Globus pallidus (tissue), 1 donor: ENCODE results near the gene KCNQ1OT1.
A peak's percentile ranks its signal among the peaks of the same experiment; 100 is the strongest.

ENCODE experiments used
- DNase-seq: peaks from one replicate; pipeline ENCODE4 v3.0.0-alpha.2; 2015; ENCODE audit warnings: low spot score

The KCNQ1OT1 gene

GRCh38 chr11:2581931-2582350, 117.9 kb downstream of the KCNQ1OT1 start:
- no peak for DNase-seq

- DNase-seq, result no peak
These were observed 118.5 kb downstream of the KCNQ1OT1 start for GRCh38 chr11:2581151-2581930.

GRCh38 chr11:2580571-2581001, 119.2 kb downstream of the KCNQ1OT1 start:
- DNase-seq, result no peak

- no peak for DNase-seq
These were observed 119.8 kb downstream of the KCNQ1OT1 start for GRCh38 chr11:2580061-2580421.

DNA sequence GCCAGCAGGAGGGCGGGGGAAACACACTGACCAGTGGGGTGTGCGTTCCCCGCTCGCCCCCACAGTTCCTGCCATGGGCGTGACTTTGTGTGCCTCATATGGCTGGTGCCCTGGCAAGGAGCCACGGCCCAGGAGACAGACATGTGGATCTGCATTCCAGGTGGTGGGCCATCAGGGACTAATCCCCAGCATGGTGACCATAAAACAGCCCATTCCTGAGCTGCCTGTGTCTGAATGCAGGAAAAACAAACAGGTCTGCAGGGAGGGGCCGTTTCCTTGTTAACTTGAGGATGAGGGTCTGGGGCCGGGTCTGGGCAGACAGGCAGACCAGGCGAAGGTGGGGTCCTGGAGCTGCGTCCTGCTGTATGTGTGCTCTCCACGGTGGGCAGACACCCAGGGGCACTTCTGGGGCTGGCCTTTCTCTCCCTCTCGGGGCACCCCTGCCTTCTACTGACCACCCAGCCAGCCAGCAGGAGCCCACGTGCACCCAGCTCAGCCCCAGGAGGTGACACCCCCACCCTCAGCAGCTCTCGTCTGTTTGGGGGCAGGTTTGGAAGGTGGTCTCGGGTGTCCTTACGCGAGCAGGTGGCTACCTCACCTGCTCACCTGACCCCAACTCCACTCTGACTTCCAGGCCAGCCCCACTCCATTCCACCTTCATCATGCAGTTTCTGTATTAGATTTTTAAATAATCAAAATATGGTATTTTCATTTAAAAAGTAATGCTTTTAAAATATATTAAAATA, 120.3 kb downstream of the KCNQ1OT1 start:
- no peak for DNase-seq

GRCh38 chr11:2578929-2579270, 120.9 kb downstream of the KCNQ1OT1 start:
- DNase-seq, result no peak

GRCh38 chr11:2577991-2578928, 121.5 kb downstream of the KCNQ1OT1 start:
- no peak for DNase-seq

DNA sequence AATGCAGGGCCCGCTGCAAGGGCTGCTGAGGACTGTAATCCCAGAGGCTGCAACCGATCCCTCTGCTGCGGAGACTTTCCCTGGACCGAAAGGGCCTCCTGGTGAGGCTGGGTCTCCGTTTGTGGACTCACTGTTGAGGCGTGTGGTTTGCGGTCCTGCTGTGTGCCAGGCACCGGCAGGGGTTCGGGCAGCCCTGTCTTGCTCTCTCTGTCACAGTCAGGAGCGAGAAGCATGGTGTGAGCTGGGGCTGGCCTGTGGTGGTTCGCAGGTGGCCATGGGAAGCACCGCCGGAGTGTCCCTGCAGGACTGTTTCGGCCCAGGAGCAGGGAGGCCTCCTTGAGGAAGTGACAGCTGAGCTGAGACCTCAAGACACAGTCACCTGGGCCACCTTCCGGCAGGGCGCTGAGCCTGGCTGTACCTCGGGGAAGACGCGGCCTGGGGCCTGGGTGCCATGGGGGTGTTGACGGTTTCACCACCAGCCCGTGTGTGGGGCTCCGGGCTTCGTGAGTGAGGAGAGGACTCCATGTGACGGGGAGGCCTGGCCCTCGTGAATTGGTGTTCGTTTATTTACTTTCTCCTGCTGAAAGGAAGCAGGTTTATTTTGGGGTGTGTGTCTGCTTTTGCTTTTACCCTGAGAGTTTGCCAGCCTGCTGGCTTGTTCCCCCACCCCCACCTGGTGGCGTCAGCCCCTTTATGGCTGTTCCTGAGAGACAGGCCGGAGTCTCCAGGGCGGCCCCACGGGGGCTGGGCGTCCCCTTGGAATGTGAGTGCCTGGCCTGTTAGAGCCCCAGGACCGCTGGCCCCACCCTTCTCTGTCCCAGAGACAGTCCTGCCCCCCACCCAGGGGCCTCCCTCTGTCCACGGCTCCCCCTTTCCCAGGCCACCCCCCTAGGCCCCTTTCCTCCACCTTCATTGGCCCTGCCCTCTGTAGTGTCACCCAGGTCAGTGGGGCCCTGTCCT, 122.5 kb downstream of the KCNQ1OT1 start:
- DNase-seq, result no peak

DNA sequence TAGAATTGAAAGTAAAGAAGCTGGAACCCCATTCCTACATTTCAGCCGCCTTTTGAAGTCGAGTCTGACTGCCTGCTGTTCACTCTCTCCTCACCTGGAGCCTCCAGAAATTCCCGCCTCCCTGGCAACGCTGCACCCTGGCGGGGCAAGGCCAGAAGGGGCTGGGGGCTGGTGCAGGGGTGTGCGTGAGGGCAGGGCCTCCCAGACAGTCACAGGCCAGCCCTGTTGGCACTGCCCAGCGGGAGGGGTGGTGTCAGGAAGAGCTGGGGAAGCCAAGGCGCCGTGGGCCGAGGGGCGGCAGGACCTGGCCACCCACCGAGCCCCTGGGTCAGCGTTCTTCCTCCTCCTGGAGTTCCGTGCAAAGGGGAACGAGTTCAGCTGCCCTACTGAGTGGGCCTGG, 123.2 kb downstream of the KCNQ1OT1 start:
- DNase-seq, result no peak

- no peak for DNase-seq
These were observed 123.7 kb downstream of the KCNQ1OT1 start for GRCh38 chr11:2576111-2576510.

DNA sequence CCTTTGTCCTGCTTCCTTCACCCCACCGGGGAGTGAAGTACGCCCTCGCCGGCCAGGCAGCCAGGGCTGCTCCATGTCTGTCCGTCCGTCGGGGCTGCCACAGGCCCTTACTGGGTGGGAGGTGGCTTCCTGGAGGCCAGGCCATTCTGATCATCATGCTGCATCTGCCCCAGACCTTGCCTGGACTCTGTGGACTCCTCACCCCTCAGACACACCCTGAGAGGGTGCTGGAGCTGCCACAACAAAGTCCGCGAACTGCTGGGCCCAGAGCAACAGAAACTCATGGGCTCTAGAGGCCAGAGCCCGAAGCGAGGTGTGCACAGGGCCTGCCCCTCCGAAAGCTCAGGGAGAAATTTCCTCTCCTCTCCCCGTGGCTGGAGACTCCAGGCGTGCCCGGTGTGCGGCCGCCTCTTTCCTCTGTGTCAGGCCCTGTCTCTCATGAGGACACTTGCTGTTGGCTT, 124.2 kb downstream of the KCNQ1OT1 start:
- DNase-seq, result no peak

DNA sequence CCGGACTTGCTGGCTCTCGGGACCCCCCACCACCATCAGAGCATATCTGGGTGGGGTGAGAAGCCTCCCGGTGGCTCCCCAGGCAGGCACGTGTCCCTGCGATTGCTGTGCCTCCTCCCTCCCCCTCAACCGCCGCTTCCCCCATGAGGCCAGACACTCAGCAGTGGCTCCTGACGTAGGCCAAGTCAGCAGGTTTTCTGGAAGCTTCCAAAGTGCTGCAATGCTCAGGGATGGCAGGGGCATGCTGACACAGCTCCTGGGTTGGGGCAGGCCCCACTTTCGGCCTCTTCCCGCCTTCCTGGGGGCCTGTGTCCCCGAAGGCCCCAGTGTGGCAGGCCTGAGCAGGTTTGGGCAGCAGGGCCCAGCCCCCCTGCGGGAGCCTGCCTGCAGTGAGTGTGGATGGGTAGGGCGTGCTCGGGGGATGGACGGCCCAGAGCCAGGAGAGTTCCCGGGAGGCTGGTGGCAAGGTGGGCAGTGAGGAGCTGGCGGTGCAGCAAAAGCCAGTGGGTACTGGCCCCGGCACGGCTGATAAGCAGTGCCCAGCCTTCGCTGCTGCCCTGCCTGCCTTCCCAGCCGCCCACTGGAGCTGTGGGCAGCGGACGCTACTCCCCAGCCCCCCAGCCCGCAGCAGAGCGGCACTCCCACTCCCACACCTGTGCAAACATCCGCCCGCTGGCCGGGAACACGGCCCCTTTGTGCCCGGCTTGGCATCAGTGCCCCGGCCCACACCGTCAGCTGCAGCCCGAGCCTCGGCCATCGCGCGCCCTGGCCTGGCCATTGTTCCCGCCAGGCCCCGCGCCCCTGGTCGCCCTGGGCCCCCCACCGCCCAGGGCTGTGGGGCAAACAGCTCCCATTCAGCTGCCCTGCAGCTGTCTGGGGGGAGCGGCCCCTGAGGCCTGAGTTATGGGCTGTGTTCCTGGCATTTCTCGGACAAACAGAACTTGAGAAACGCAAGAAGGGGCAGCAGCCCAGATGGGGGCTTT, 125.0 kb downstream of the KCNQ1OT1 start:
- peak; percentile 58 for DNase-seq

DNA sequence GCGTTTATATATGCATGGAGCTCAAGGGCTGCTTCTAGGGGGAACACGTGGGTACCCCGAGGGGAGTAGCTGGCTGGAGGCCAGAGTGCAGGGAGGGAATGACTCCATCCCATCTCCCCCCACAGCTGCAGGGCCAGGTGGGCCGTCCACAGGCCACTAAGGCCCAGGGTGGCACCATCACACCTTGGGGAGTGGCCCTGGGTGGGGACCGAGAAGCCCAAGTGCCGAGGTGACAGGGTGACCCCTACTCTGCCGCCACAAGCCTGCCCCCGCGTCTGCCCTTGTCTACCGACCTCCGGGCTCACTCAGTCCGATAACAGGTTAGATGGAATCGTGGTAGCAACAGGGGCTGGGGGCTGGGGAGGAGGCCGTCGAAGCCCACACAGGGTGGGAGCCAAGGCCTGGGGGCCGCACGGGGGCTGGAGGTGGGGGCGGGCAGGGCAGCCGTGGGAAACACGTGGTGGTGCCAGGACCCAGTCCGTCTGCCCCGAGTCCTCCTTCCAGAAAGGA, 125.7 kb downstream of the KCNQ1OT1 start:
- no peak for DNase-seq

GRCh38 chr11:2573240-2574042, 126.4 kb downstream of the KCNQ1OT1 start:
- no peak for DNase-seq

DNA sequence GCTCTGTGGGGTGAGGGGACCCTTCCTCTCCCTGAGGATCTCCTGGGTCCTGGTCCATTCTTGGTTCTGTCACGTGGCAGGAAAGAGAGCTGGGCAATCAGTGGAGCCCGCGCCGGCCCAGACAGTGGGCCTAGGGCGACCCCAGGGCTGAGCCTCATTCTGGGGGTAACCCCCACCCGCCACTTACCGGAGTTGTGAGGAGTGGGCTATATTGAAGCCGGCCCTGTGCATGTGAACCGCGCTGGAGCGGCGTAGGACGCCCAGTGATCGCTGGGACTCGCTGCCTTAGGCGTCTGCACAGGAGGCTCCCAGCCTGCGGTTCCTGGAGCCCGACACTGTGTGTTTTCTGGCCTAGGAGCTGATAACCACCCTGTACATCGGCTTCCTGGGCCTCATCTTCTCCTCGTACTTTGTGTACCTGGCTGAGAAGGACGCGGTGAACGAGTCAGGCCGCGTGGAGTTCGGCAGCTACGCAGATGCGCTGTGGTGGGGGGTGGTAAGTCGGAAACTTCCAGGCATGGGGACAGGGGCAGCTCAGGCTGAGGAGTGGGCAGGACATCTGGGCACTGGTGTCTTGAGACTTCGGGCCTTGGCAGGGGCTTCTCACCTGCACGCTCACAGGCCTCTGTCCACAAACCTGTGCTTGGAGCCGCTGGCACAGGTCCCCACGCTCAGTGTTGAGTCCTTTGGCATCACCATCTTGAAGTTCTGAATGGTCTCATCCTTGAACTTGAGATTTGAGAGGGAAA, 127.1 kb downstream of the KCNQ1OT1 start:
- DNase-seq, result no peak

- no peak for DNase-seq
These were observed 128.1 kb downstream of the KCNQ1OT1 start for GRCh38 chr11:2571598-2572281.

DNA sequence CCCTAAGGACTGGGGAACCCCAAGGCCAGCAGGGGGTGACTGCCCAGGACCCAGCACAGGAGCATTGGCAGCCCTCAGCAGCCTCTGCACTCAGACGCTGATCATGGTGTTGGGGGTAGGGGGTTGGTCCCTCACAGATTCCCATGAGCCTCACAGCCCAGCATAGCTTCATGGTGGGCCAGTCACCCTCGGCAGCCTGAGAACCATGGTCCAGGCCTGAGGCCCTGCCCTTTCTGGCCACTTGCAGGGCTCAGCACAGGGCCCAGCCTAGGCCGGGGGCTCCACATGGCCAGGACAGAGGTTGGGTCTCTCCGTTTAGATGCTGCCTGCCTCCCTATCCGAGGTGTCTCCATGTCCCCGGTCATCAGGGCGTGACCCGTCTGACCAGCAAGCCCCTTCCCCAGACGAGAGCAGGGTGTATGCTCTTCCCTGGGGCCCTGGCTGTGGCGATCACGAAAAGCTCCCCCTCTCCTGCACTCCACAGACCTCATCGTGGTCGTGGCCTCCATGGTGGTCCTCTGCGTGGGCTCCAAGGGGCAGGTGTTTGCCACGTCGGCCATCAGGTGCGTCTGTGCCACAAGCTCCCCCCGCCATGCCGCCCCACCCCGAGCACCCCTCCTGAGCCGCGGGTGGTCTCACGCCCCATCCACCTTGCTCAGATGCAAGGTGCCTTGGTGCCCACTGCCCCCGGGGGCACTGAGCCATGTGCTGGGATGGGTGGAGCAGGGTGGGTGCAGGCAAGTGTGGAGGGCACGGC, 128.8 kb downstream of the KCNQ1OT1 start:
- DNase-seq, result no peak
